Muscle of back (tissue), 11 donors: Measurements from ENCODE around the gene PSORS1C2. TPM values are rescaled to one million over a fixed set of nuclear protein-coding genes. Genes with fewer than 3 reads are reported as not detected.
A peak's percentile ranks its signal among the peaks of the same experiment; 100 is the strongest.

Source experiments
- DNase-seq, 3 donors: peaks; one replicate each; pipeline versions ENCODE4 v3.0.0 to v3.0.0-alpha.2; 2013
- polyA plus RNA-seq, 10 donors: library from polyadenylated mRNA; unstranded; fragments of 120-200 nt; gene quantifications; one replicate each; pipeline ENCODE4 v1.2.1, GENCODE V29; 2013; ENCODE audit not compliant: insufficient read length in 10 of 10

PSORS1C2 gene
- polyA plus RNA-seq, 10 donors, result 0.14 to 0.27 (median 0.15) TPM; not detected in 7

- no peak for DNase-seq
Measured at GRCh38 chr6:31114970-31115849, 23.7 kb downstream of the PSORS1C2 start.

- peak; percentile 71 to 88 (median 82) for DNase-seq
Measured at GRCh38 chr6:31114541-31114878, 24.4 kb downstream of the PSORS1C2 start, which contains the start of gene PSORS1C1. TSS of gene PSORS1C1 (plus strand) at chr6:31114800. CDS start at chr6:31129633, 14,833 bp downstream.

GRCh38 chr6:31113861-31114540 lies 24.9 kb downstream of the PSORS1C2 start:
- peak; percentile 41 to 65 (median 47) for DNase-seq

- no peak for DNase-seq
Measured at GRCh38 chr6:31112478-31112877, 26.4 kb downstream of the PSORS1C2 start, which contains the start of gene C6orf15. TSS of gene C6orf15 (minus strand) at chr6:31112575. CDS start at chr6:31112555, 20 bp downstream.

- no peak for DNase-seq
Measured at GRCh38 chr6:31111712-31112111, 27.2 kb downstream of the PSORS1C2 start.

- DNase-seq, result no peak
Measured at GRCh38 chr6:31110825-31111582, 27.9 kb downstream of the PSORS1C2 start.

GRCh38 chr6:31107052-31107451 lies 31.8 kb downstream of the PSORS1C2 start:
- DNase-seq, result no peak

- no peak for DNase-seq
Measured at GRCh38 chr6:31103136-31103535, 35.7 kb downstream of the PSORS1C2 start.

- no peak for DNase-seq
Measured at GRCh38 chr6:31098449-31098938, 40.4 kb downstream of the PSORS1C2 start.

- no peak for DNase-seq
Measured at GRCh38 chr6:31096656-31097055, 42.2 kb downstream of the PSORS1C2 start.

- DNase-seq, result no peak
Measured at GRCh38 chr6:31096215-31096614, 42.7 kb downstream of the PSORS1C2 start.

GRCh38 chr6:31094389-31094881 lies 44.4 kb downstream of the PSORS1C2 start:
- DNase-seq, result no peak

GRCh38 chr6:31092769-31093505 lies 45.9 kb downstream of the PSORS1C2 start:
- no peak for DNase-seq

- no peak for DNase-seq
Measured at GRCh38 chr6:31092238-31092637, 46.6 kb downstream of the PSORS1C2 start.

- no peak for DNase-seq
Measured at GRCh38 chr6:31091680-31092079, 47.2 kb downstream of the PSORS1C2 start.

GRCh38 chr6:31090973-31091364 lies 47.9 kb downstream of the PSORS1C2 start:
- DNase-seq, result no peak

- no peak for DNase-seq
Measured at GRCh38 chr6:31090275-31090972, 48.4 kb downstream of the PSORS1C2 start.
